ENCODE measurements around the gene C11orf24.

Gene C11orf24

DNA sequence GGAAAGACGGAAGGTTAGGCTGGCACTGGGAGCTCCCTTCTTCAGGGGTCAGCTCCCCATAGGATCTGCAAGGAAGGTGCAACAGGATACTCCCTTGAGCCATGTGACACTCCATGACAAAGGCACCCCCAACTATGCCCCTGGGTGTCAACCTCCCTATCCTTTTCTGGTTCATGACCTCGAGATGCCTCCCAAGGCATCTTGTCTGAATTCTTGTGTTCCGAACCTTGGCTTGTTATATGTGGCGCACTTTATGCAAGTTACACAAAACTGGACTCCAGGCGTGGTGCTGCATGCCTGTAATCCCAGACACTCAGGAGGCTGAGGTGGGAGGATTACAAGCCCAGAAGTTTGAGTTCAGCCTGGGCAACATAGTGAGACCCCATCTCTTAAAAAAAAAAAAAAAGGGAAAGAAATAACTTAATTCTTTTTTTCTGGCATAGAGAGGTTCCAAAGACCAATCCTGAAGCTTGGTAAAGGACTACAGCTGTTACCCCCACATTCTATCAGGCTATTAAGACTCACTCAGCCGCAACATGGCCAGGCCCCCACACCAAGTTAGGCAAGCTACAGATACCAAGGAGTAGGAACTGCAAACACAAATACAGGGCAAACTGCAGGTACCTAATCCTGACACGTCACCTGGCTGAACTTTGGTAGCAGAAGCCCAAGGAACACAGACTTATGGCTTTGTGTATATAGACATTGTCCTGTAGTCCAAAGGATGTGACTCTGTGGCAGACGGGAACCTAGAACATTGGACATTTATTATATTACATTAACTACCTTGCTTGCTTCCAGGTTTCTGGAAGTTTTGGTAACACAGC lies 1.4 kb downstream of the C11orf24 start:
- DNase-seq (ENCODE audit: low spot score): no peak

DNA sequence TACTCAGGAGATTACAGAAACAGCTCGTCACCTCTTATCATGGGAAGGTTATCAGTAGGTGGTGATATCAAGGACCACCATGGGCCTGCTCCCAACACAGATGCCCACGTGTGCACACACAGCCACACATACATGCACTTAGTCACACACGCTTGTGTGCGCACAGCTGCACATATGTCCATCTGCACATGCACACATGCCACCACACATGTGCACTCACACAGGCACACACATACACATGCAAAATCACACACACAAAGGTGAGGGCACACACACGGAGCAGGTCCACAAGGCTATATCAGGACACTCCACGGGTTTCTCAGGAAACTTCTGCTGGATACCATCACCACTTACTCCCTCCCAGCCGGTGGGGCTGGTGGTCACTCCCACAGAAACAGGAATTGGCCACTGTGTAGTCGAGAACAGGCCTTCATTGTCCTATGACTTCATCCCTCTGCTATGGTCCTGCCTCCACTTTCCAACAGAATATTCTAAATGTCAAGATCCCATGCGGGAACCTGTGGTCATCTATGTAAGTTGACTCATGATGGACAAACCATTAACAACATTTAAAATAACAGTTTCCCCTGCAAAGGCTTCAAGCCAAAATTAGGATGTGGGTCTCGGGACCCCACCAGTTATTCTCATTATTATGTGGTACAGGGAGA lies 2.2 kb downstream of the C11orf24 start:
- no peak for DNase-seq (ENCODE audit: low spot score)

DNA sequence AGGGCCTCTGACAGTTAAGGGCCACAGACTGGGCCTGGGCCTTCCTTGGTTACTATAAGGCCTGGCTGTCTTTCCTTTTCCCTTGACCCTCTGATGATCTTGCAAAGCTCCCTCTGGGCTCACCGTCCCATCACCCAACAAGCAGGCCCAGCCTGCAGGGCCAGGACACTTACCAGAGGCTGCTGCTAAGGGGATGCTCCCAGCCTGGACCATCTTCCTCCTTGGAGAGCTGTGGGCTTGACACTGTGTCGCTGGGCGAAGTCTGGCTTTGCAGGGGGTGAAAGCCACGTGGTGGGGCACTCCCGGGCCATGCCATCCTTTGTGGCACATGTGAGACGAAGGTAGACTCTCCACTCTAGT lies 3.9 kb downstream of the C11orf24 start:
- DNase-seq (ENCODE audit: low spot score): no peak

DNA sequence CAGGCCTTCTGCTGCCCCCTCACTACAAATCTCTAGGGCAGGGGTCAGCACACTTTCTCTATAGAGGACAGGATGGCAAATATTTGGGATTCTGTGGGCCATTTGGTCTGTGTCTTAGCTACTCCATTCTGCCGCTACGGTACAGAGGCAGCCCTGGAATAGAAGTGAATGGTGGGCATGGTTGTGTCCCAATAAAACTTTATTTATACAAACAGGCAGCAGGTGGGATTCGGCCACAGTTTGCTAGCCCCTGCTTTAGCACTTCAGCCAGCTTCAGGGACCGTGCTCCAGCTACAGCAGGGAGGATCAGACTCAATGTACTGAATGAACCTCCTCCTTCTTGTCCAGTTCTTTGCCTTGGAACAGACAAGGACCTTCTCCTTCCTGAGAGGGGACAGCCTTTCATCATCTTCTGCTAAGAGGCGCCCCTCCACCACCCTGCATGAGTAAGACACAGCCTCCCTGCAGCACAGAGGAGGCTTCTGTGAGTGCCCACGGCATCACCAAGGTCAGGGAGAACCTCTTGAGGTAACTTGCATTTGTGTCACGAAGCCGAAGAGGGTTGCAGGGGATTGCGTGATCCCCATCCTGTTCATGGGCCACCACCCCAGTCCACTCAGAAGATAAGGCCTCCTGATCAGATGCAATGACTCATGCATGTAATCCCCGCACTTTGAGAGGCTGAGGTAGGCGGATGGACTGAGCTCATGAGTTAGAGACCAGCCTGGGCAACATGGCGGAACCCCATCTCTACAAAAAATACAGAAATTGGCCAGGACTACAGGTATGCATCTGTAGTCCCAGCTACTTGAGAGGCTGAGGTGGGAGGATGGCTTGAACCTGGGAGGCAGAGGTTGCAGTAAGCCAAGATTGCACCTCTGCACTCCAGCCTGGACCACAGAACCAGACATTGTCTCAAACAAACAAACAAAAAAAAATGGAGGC lies 4.6 kb downstream of the C11orf24 start:
- no peak for DNase-seq (ENCODE audit: low spot score)

DNA sequence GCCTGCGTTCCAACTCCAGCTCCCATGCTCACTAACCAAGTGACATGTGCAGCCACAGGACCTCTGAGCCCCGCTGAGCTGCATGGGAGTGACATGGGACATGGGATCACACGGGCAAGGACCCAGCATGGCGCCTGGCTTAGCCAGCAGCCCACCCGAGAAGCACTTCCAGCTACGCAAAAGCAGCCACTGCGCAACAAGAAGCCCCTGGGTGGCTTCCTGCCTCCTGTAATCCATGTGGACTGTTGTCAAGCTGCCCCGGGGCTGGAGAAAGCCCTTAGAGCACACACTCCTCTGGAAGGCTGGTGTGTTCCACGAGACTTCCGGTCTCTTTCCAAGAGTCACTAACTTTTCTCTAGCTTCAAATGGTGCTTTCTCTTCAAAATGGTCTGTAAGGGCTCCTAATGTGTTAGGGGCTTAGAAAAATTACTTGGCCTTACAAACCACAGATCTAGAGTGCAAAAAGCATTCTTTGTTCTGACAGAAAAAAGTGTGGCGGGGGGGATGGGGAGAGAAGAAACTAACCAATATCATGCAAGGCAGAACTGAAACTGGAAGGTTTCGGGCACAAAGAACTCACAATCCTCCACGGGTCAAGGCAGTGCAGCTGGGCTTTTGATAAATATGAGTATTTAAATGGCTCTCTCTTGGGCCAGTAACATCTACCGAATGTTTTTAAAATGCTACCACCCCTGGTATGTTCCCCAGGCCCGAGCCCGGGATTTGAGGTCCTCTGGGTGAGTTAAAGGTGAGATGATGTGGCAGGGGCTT lies 5.5 kb downstream of the C11orf24 start:
- DNase-seq (ENCODE audit: low spot score): no peak

DNA sequence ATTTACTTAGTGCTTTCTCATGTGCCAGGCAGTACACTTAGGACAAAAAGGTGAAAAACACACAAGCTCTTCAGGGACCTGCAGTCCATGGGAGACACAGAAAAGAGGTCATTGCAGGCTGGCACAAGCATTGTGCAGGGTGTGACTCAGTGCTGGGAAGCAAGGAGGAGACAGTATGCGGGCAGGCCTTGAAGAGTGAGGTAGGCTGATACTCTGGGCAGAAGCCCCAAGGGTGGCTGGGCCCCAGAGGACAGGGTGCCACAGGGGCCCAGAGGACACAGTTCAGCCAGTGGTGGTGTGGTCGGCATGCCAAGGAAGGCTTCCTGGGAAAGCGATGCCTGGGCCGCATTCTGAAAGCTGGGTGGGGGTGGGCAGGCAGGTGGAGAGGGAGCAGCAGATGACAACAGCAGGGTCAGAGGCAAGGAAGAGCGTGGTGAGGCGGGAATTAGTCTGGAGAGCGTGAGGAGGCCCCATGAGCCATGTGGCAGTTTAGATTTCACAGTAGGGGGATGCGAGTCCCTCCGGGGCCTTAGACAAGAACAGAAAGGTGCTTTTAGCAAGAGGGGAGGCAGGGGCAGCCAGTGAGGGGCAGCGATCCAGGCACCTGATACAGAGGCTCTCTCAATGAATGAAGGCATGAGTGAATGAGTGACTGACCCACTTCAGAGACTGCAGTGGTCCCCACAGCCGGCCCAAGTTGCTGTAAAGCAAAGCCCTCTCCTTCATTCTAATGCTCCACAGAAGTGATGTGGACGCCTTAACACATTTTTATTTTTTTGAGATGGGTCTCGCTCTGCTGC lies 6.8 kb downstream of the C11orf24 start:
- no peak for DNase-seq (ENCODE audit: low spot score)

DNA sequence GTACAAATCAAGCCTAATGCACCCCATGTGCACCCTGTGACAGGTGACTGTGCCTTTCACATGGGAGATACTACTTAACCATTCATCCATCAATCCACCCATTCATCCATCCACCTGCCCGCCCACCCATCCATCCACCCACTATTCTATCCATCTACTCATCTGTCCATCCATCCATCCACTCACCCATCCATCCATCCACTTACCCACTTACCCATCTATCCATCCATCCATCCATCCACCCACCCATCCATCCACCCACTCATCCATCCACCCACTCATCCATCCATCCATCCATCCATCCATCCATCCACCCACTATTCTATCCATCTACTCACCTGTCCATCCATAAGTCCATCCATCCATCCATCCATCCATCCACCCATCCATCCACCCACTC lies 7.5 kb downstream of the C11orf24 start:
- DNase-seq (ENCODE audit: low spot score): no peak

DNA sequence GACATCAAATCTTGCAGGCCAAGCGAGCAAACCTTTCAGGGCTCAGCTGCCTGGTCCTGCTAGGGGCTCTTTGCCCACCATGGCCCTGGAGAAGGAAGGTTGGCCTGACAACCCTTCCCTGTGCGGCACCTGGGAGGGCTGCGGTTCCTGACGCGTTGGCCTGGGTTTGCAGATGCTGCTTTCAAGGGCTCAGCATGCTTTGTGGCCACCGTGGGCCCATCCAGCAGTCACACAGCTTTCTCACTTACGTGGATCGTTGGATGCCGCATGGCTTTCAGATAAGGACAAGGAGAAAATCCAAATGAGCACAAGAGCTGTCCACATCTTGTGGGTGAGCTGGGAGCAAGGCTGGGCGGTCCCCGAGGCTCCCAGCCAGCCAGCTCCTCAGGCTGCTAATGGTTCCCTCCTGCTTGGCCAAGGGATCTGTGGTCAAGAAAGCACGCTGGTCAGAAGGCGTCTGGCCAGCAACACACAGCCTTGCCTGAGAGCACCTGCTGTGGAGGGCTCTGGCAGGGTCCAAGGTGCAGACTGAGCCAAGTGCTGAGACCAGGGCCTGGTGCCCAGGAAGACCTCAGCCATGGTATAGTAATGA lies 8.2 kb downstream of the C11orf24 start:
- DNase-seq (ENCODE audit: low spot score): no peak

DNA sequence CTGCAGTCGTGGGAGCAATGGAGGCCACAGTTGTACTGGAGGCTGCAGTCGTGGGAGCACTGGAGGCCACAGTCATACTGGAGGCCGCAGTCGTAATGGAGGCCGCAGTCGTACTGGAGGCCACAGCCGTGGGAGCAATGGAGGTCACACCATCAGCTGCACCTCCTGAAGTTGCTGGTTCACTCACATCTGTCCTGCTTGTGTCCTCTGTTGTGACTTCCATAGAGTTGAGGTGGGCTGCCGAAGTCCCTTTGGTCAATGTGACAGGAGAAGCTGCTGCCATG lies 9.3 kb downstream of the C11orf24 start:
- no peak for DNase-seq (ENCODE audit: low spot score)

DNA sequence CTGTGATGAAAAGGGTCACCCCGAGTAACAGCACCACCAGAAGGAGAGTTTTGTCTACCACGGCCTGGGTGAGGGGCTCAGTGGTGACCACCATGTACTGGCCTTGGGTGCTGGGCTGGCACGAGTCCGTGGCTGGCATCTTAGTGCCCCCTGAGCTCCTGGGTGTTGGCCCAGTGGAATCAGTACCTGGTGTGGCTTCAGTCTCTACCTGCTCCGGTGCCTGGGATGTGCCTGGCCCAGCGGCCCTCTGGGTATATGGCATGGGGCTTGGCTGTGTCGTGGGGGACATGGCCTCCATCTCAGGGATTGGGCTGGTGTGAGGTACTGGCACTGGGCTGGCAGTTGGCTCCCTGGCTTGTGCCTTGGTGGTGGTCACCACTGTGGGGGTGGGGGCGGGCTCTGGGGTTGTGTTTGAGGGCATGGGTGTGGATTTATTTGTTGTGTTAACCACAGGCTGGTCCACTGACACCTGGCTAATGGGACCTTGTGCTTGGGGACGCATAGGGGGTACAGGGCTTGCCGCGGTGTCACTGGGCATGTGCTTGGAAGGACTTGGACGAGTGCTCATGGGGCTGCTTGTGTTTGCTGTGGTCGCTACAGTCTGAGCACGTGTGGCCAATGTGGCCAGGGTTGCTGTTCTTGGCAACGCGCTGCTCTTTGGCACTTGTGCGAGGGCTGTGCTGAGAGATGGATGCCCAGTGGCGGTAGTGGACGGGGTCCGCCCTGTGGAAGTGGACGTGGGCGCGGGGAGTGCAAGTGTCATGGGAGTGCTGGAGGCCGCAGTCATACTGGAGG lies 9.8 kb downstream of the C11orf24 start:
- no peak for DNase-seq (ENCODE audit: low spot score)

DNA sequence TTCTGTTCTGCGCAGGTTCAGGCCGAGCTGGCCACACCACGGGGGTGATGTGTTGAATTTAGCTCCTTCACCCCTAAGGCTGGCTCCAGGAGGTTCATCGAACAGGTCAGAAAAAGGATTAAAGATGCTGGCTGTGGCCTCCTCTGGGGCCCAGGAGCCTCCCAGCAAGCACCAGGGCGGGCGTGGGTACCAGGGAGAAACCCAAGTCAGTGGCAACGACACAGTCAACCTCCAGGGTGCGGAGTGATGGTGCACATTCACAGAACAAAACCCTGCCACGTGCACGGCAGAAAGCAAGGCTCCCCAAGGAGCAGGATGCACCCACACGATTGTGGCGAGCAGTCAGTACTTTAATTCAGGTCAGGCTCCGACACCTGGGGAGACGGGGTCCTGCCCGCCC lies 10.8 kb downstream of the C11orf24 start:
- DNase-seq (ENCODE audit: low spot score): no peak

DNA sequence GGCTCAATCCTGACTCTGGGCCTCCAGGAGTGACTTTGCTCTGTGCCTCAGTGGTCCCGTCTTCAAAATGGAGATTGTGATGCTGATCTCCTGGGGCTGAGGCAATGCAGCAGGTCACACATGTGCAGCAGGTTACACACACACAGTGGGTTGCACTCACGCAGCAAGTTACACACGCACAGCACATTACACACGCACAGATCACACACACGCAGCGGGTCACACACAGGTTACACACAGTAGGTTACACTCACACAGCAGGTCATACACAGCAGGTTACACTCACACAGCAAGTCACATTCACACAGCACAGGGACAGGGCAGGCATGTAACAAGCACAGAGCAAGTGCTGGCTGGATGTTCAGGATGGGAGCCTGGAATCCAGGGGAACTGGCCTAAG lies 11.3 kb downstream of the C11orf24 start:
- no peak for DNase-seq (ENCODE audit: low spot score)

DNA sequence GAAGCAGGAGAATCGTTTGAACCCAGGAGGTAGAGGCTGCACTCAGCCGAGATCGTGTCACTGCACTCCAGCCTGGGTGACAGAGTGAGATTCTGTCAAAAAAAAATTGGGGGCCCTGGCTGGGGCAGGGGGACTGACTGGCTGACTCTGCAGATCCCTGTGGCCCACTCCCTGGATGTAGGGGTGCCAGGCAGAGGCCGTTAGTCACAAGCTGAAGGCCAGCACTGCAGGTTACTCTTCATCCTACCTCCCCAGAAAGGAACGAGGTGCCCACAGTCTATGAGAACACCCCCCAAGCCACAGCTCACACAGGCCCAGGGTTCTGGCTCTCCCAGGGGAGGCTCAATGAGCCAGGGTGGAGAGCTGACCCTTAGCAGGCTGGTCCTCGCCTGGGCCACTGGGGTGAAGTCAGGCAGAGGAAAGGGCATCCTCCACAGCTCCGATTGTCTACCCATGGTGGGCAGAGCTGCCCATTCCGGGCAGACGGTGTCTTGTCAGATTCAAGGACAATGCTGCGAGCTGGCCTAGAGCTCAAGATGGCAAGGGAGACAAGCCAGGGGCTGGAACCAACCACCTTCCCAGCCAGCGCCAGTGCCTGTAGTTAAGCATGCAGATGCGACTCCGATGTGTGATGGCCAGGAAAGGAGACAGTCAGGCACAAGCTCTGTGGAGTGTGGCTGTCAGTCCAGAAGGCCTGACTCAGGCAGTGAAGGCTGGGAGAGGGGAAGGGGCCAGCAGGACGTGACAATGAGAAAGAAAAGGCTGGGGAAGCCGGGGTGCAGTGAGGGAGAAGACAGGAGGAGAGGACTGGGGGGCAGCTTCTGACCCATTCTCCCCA lies 12.4 kb downstream of the C11orf24 start:
- no peak for DNase-seq (ENCODE audit: low spot score)

DNA sequence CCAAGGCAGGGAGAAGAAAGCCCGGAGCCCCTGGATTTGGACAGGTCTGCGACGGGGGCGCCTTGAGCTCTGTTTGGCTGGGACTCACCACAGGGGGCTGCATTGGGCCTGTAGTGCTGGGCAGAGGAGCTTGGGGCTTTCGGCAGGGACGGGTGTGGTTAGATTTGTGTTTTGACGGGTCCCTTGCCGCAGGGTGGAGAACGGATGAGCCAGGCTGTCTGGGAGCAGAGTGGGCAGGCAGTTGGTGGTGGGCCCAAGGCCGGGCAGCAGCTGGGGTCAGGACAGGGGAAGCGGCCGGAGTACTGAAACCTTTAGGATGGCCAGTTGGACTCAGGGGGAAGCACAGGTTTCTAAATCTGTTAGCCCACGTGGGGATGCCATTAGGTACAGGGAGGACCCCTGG lies 13.4 kb downstream of the C11orf24 start:
- DNase-seq (ENCODE audit: low spot score): no peak

DNA sequence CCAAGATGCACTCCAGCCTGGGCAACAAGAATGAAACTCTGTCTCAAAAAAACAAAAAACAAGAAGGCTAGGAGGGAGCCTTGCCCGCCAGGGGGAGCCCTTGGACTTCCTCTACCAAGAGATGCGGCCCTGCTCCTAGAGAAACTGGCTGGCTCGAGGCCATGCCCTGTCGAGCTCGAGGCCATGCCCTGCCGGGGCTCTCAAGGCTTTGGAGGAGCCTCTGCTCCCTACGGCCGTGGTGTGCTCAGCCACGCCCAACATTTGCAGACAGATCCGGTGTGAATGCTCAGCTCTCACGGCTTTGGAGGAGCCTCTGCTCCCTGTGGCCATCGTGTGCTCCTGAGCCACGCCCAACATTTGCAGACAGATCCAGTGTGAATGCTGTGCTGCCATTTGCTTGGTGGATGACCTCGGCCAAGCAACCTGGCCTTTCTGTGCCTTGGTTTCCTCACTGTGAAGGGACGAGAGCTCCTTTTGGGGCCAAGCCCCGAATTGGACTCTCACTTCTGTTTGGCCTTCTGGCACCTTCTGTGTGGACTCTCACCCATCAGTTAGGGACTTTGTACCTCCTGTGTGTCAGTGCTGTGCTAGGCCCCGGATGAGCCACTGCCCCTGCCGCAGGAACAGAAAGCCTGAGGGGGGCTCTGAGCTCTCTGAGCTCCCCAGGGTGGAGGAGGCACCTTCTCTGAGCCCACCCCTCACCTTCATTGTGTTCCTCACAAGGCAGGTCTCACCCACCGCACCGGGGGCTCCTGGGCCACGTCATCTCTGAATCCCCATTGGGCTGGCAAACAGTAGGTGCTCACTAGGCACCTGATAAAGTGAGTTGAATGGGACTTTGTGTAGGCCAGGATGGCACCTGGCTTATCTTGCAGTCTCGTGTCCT lies 14.1 kb downstream of the C11orf24 start:
- peak; percentile 89 for DNase-seq (ENCODE audit: low spot score)

DNA sequence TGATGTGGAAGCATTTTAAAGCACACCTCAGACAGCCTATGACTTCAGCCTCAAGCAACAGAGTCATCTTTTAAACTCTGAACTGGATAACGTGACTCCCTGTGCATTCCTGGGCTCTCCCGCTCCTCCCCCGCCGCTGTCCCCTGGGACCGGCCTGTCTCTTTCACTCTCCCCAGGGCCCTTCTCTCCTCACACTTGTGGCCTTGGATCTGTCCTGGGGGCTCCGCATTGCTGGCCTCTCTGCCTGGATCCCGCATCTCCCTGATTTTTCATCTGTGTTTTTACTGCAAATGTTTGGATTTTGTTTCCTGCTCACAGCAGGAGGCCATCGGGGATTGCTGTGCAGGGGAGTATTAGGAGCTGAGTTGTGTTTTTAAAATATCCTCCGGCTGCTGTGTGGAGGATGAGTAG lies 15.4 kb downstream of the C11orf24 start:
- DNase-seq (ENCODE audit: low spot score): no peak

DNA sequence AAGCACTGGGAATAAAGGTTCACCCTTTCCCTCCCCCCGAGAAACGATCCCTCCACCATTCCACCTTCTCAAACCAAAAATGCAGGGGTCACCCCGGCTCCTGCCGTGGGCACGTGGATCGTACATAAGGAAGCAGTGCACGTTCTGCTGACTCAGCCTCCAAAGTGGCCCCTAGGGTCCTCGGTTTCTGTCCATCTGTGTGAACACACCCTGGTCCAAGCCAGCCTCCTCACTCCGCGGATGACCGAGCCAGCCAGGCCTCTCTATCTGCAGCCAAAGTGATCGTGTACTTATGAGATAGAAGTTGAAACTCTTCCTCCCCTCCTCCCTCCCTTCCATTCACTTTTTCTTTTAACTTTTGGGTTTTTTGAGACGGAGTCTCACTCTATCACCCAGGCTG lies 16.2 kb downstream of the C11orf24 start:
- no peak for DNase-seq (ENCODE audit: low spot score)

DNA sequence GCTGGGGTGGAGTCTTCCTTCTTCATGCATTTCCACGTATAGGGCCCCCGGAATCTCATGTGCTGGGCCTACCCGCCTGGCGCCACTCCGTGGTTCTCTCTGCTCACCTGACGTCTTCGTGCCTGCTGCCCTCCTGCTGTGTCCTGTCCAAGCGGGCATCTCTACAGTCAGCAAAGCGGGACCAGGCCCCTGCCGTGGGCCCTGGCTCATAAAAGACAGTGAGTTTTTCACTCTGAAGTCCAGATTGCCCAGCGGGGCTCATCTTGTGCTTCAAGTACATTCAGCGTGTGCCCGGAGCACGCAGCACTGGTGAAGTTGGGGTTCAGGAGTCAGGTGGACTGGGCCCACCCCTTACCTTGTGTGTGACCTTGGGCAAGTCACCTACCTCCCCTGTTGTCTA lies 17.4 kb downstream of the C11orf24 start:
- DNase-seq (ENCODE audit: low spot score): no peak

All from CD4-positive, alpha-beta T cell treated with Interleukin-15 for 4 hours (primary cell).